Keratinocyte (primary cell): ENCODE results near the gene RAB37. TPM values are rescaled to one million over a fixed set of nuclear protein-coding genes. Genes with fewer than 3 reads are reported as not detected.
A peak's percentile ranks its signal among the peaks of the same experiment; 100 is the strongest.

Experiments used
- DNase-seq: peaks from one replicate; pipeline ENCODE4 v3.0.0-alpha.2; 2011; ENCODE audit warnings: low read depth, missing footprints, low spot score
- FAIRE-seq: peaks from 2 replicates; lab custom pipeline; 2011; peaks lifted over from hg19 to GRCh38; lab: Jason Lieb, UNC
- H2AFZ ChIP-seq: 2 replicates; pipeline ENCODE4 v1.6.0; 2012; ENCODE audit warnings: low read length, control low read depth, inconsistent platforms; ENCODE audit not compliant: control insufficient read depth
- H3K27ac ChIP-seq: 2 replicates; pipeline ENCODE4 v1.5.1; 2011; ENCODE audit warnings: low read length; ENCODE audit not compliant: control insufficient read depth, insufficient read depth
- H3K27me3 ChIP-seq: 3 replicates; pipeline ENCODE4 v1.6.0; 2011; ENCODE audit warnings: low read length; ENCODE audit not compliant: control insufficient read depth, insufficient read depth; ENCODE audit errors: extremely low read depth
- H3K36me3 ChIP-seq, 2 experiments: 2 replicates in 1 of 2; 3 replicates in 1 of 2; pipeline ENCODE4 v1.5.1; 2011; ENCODE audit warnings: low read length in 2 of 2, mild to moderate bottlenecking in 1 of 2; ENCODE audit not compliant: control insufficient read depth in 2 of 2, insufficient read depth in 2 of 2; ENCODE audit errors: extremely low read depth in 1 of 2
- H3K4me1 ChIP-seq: 3 replicates; pipeline ENCODE4 v1.5.1; 2011; ENCODE audit warnings: low read length; ENCODE audit not compliant: control insufficient read depth, insufficient read depth; ENCODE audit errors: extremely low read depth
- H3K4me2 ChIP-seq: 3 replicates; pipeline ENCODE4 v1.6.0; 2011; ENCODE audit warnings: low read depth, low read length; ENCODE audit not compliant: control insufficient read depth, insufficient read depth; ENCODE audit errors: extremely low read depth
- H3K4me3 ChIP-seq, 3 experiments: fragments of 200-600 bp in 1 of 3; sonication (generic) in 1 of 3; 2 replicates in 2 of 3; 3 replicates in 1 of 3; pipeline ENCODE4 v1.5.1; 2011 to 2016; ENCODE audit warnings: low read length in 3 of 3, mild to moderate bottlenecking in 3 of 3, control low read depth in 2 of 3, inconsistent platforms in 1 of 3, low read depth in 1 of 3, mixed read lengths in 1 of 3, mixed run types in 1 of 3, moderate library complexity in 1 of 3; ENCODE audit not compliant: control insufficient read depth in 2 of 3, insufficient read depth in 2 of 3; ENCODE audit errors: extremely low read depth in 1 of 3
- H3K79me2 ChIP-seq: 2 replicates; pipeline ENCODE4 v1.6.0; 2012; ENCODE audit warnings: low read length; ENCODE audit not compliant: control insufficient read depth, insufficient read depth
- H3K9ac ChIP-seq: 3 replicates; pipeline ENCODE4 v1.6.0; 2011; ENCODE audit warnings: low read length; ENCODE audit not compliant: control insufficient read depth, insufficient read depth; ENCODE audit errors: extremely low read depth
- H3K9me1 ChIP-seq: 3 replicates; pipeline ENCODE4 v1.6.0; 2011; ENCODE audit warnings: low read length; ENCODE audit not compliant: control insufficient read depth, insufficient read depth; ENCODE audit errors: extremely low read depth
- H3K9me3 ChIP-seq: 2 replicates; pipeline ENCODE4 v1.5.1; 2012; ENCODE audit warnings: low read depth, low read length; ENCODE audit not compliant: control insufficient read depth
- H4K20me1 ChIP-seq: 3 replicates; pipeline ENCODE4 v1.6.0; 2011; ENCODE audit warnings: low read length; ENCODE audit not compliant: control insufficient read depth, insufficient read depth; ENCODE audit errors: extremely low read depth
- EZH2 ChIP-seq: IDR thresholded peaks from one replicate; pipeline ENCODE4 v1.6.1; 2012; ENCODE audit warnings: inconsistent platforms, mild to moderate bottlenecking, low read length, moderate library complexity
- dilution Hi-C: fragments of 300-500 bp; cut with MboI; formaldehyde crosslinking; loops from one replicate; pipeline ENCODE4 v1.7.0; 2020; ENCODE audit warnings: low sequenced_read_pairs; ENCODE audit not compliant: extremely low pct_ligation_motif_present
- polyA plus RNA-seq, 5 experiments: library from polyadenylated mRNA; depleted of rRNA in 3 of 5; stranded (reverse) in 3 of 5; stranded (forward) in 1 of 5; unstranded in 1 of 5; fragments of >200 nt; gene quantifications; 1 replicate in 1 of 5; 2 replicates in 3 of 5; 3 replicates in 1 of 5; pipeline versions ENCODE4 v1.2.1 to v1.2.3, GENCODE V29; 2011 to 2012; ENCODE audit warnings: missing spikeins in 2 of 5, low read depth in 1 of 5, low replicate concordance in 1 of 5
- TF ChIP-seq, protein P1 (sequence below), 3 experiments: IDR thresholded peaks in 1 of 3; conservative IDR thresholded peaks in 1 of 3; optimal IDR thresholded peaks in 1 of 3; 2 replicates in 2 of 3; 3 replicates in 1 of 3; pipeline versions ENCODE3 to v1.5.1; 2011; ENCODE audit warnings: low read length in 3 of 3, mild to moderate bottlenecking in 3 of 3, moderate library complexity in 2 of 3, control low read depth in 1 of 3, inconsistent platforms in 1 of 3; ENCODE audit not compliant: insufficient read depth in 2 of 3; ENCODE audit errors: extremely low read depth in 1 of 3

Gene RAB37
- polyA plus RNA-seq, 1 donor (not counting 4 experiments of a cell fraction or from before 2014, with no cell fraction given) = 0.03 TPM

DNA sequence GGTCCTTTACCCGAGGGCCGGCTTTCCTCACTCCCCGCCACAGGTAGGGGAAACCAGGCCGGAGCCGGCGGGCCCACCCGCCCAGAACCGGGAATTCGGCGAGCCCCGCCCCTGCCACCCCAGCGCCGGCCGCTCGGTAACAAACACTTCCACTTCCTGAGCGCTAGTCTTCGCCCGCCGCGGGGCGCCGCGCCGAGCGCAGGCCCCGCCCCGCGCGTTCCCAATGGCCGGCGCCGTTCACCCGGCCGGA lies 11.1 kb downstream of the RAB37 start:
- Histone ChIP-seq H4K20me1 (no peaks in the 10 kb centered on the region), H3K4me1 (peaks cover 20% of the 10 kb centered on the region), H3K4me3 (peak overlapping the region; percentile 54 to 93 (median 81)), H3K9ac (peak overlapping the region; percentile 14), H3K9me3 (no peaks in the 10 kb centered on the region), H3K27me3 (no peaks in the 10 kb centered on the region), H3K9me1 (peaks cover 5% of the 10 kb centered on the region), H3K4me2 (peak overlapping the region; percentile 95), H2AFZ (peak overlapping the region; percentile 46), H3K27ac (no peak overlapping the region), H3K36me3 (no peaks in the 10 kb centered on the region), H3K79me2 (peaks cover 44% of the 10 kb centered on the region)
- FAIRE-seq (no peak), DNase-seq (no peak)
- TF ChIP-seq, protein P1, sequence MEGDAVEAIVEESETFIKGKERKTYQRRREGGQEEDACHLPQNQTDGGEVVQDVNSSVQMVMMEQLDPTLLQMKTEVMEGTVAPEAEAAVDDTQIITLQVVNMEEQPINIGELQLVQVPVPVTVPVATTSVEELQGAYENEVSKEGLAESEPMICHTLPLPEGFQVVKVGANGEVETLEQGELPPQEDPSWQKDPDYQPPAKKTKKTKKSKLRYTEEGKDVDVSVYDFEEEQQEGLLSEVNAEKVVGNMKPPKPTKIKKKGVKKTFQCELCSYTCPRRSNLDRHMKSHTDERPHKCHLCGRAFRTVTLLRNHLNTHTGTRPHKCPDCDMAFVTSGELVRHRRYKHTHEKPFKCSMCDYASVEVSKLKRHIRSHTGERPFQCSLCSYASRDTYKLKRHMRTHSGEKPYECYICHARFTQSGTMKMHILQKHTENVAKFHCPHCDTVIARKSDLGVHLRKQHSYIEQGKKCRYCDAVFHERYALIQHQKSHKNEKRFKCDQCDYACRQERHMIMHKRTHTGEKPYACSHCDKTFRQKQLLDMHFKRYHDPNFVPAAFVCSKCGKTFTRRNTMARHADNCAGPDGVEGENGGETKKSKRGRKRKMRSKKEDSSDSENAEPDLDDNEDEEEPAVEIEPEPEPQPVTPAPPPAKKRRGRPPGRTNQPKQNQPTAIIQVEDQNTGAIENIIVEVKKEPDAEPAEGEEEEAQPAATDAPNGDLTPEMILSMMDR (optimal IDR thresholded peaks at IDR 0.05 in 1 of 3, IDR thresholded peaks at IDR 0.05 in 1 of 3, conservative IDR thresholded peaks at IDR 0.05 in 1 of 3; ENCODE audit: extremely low read depth in 1 of 3, insufficient read depth in 2 of 3, low read length in 3 of 3) = peak in 1 of 3 experiments; percentile 9
- TF ChIP-seq EZH2 = no peak
- dilution Hi-C loops = no loop called here

DNA sequence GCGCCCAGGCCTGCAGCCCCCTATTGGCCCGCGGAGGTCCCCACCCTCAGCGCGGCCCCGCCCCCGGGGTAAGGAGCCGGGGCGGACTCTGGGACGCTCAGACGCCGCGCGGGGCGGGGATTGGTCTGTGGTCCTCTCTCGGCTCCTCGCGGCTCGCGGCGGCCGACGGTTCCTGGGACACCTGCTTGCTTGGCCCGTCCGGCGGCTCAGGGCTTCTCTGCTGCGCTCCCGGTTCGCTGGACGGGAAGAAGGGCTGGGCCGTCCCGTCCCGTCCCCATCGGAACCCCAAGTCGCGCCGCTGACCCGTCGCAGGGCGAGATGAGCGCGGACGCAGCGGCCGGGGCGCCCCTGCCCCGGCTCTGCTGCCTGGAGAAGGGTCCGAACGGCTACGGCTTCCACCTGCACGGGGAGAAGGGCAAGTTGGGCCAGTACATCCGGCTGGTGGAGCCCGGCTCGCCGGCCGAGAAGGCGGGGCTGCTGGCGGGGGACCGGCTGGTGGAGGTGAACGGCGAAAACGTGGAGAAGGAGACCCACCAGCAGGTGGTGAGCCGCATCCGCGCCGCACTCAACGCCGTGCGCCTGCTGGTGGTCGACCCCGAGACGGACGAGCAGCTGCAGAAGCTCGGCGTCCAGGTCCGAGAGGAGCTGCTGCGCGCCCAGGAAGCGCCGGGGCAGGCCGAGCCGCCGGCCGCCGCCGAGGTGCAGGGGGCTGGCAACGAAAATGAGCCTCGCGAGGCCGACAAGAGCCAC lies 11.6 kb downstream of the RAB37 start, which contains the start of gene NHERF1:
Gene NHERF1, plus strand, starts transcription at position 100 of the 750 bp plus-strand sequence. Its CDS starts 219 bp downstream, at position 319.
- Histone ChIP-seq H4K20me1 (no peaks in the 10 kb centered on the region), H3K9ac (peak within 1 kb of the TSS; percentile 73), H3K9me3 (no peaks in the 10 kb centered on the region), H3K4me1 (peaks cover 20% of the 10 kb centered on the region), H3K79me2 (peaks cover 48% of the 10 kb centered on the region), H2AFZ (peak within 1 kb of the TSS; percentile 62), H3K27me3 (no peaks in the 10 kb centered on the region), H3K36me3 (no peaks in the 10 kb centered on the region), H3K9me1 (peaks cover 5% of the 10 kb centered on the region), H3K27ac (peak within 1 kb of the TSS; percentile 58), H3K4me2 (peak within 1 kb of the TSS; percentile 95), H3K4me3 (peak within 1 kb of the TSS; percentile 81 to 93 (median 88))
- FAIRE-seq = no peak
- dilution Hi-C loops = no loop called here
- TF ChIP-seq, protein P1 (optimal IDR thresholded peaks at IDR 0.05 in 1 of 3, IDR thresholded peaks at IDR 0.05 in 1 of 3, conservative IDR thresholded peaks at IDR 0.05 in 1 of 3; ENCODE audit: extremely low read depth in 1 of 3, insufficient read depth in 2 of 3, low read length in 3 of 3) = peak in 2 of 3 experiments; percentile 7 to 48
- no peak for TF ChIP-seq EZH2
- DNase-seq = no peak
